OCI-LY7 (cell line): Measurements from ENCODE around the gene DGKZ.

ENCODE experiments used
- EZH2phosphoT487 ChIP-seq: fragments of 200-600 bp; sonication (generic); IDR thresholded peaks from 2 replicates; pipeline ENCODE4 v1.6.1; 2018; ENCODE audit warnings: low read depth, borderline replicate concordance, mild to moderate bottlenecking, mixed run types, antibody characterized with exemption, low read length, moderate library complexity, mixed read lengths
- TF ChIP-seq, protein P1 (sequence below): fragments of 200-600 bp; sonication (generic); conservative IDR thresholded peaks from 2 replicates; pipeline ENCODE4 v1.5.1; 2014; ENCODE audit warnings: mild to moderate bottlenecking, antibody characterized with exemption, low read length, moderate library complexity, mixed read lengths

DNA sequence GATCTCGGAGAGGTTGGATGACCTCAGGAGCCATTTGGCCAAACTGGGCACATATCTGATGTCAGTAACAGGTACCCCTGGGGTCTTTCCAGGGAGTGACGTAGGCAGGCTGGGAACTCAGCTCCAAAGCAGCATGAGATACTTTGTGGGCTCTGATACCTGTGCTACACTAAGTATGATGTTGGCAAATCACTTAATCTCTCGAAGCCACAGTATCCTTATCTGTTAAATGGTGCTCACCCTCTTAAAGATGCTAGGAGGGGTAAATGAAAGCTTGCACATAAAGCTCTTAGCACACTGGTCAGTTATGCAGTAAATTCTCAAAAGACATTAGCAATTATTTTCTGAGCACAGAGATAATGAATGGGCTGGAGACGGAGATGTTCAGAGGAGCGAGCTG lies 17.1 kb upstream of the DGKZ start:
- TF ChIP-seq, protein P1, sequence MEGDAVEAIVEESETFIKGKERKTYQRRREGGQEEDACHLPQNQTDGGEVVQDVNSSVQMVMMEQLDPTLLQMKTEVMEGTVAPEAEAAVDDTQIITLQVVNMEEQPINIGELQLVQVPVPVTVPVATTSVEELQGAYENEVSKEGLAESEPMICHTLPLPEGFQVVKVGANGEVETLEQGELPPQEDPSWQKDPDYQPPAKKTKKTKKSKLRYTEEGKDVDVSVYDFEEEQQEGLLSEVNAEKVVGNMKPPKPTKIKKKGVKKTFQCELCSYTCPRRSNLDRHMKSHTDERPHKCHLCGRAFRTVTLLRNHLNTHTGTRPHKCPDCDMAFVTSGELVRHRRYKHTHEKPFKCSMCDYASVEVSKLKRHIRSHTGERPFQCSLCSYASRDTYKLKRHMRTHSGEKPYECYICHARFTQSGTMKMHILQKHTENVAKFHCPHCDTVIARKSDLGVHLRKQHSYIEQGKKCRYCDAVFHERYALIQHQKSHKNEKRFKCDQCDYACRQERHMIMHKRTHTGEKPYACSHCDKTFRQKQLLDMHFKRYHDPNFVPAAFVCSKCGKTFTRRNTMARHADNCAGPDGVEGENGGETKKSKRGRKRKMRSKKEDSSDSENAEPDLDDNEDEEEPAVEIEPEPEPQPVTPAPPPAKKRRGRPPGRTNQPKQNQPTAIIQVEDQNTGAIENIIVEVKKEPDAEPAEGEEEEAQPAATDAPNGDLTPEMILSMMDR = no peak
- TF ChIP-seq EZH2phosphoT487 = no peak
